GM12873 (cell line): ENCODE data around the gene PRLR.
A peak's percentile ranks its signal among the peaks of the same experiment; 100 is the strongest.

ENCODE experiments used
- TF ChIP-seq, protein P1 (sequence below): IDR thresholded peaks from 2 replicates; pipeline ENCODE4 v1.5.1; 2012; ENCODE audit warnings: low read depth, mild to moderate bottlenecking, moderate library complexity, low read length, control low read depth; ENCODE audit not compliant: insufficient read depth; ENCODE audit errors: missing control alignments

The PRLR gene

DNA sequence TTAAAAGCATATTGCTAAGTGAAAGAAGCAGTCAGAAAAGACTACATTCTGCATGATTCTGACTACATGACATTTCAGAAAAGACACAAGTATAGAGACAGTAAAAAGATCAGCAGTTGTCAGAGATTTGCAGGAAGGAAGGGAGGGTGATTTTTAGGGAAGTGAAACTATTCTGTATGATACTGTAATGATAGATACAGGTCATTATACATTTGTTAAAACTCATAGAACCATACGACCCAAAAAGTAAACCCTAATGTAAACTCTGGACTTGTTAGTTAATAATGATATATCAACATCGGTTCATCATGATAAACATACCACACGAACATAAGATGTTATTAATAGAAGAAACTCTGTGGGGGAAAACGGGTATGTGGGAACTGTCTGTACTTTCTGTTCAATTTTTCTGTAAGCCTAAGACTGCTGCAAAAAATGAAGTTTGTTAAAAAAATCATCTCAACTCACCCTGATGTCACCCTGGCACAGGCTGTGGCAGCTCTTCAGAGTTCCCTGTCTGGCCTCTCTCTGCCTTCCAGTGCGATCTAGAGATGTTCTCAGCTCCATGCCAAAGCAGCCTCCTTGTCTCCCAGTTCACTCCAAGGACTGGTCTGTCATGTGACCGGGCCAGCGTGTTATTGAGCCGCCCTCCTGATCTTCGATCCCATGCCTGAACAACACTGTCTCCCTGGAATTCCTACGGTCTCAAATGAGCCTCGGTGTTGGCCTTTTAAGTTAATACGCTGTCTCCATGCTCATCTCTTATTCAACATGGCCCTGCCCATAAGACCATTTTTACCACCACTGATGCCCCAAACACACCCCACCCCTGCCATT lies 35.4 kb downstream of the PRLR start:
- TF ChIP-seq, protein P1, sequence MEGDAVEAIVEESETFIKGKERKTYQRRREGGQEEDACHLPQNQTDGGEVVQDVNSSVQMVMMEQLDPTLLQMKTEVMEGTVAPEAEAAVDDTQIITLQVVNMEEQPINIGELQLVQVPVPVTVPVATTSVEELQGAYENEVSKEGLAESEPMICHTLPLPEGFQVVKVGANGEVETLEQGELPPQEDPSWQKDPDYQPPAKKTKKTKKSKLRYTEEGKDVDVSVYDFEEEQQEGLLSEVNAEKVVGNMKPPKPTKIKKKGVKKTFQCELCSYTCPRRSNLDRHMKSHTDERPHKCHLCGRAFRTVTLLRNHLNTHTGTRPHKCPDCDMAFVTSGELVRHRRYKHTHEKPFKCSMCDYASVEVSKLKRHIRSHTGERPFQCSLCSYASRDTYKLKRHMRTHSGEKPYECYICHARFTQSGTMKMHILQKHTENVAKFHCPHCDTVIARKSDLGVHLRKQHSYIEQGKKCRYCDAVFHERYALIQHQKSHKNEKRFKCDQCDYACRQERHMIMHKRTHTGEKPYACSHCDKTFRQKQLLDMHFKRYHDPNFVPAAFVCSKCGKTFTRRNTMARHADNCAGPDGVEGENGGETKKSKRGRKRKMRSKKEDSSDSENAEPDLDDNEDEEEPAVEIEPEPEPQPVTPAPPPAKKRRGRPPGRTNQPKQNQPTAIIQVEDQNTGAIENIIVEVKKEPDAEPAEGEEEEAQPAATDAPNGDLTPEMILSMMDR = no peak

DNA sequence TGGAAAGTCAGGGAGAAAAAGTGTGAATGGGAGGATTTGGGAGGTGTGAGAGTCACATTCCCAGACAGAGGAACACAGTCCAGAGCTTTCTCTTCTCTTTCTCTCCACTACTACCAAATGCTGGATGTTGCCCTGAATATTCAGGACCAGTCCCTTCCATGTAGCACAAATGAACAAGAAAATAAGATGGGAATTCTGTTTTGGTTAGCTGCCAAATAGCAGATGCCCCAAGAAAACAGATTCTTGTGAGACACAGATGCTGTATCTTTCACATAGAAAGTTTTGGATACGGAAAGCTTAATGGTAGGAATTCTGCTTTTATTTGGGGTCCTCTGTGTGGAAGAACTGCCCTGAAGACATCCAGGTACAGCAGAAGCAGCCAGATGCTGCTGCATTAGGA lies 37.8 kb downstream of the PRLR start:
- TF ChIP-seq, protein P1 = no peak

- TF ChIP-seq, protein P1 = no peak
Observed at GRCh38 chr5:35188031-35188457, 42.2 kb downstream of the PRLR start.

GRCh38 chr5:35186749-35187148 lies 43.5 kb downstream of the PRLR start:
- TF ChIP-seq, protein P1 = no peak

DNA sequence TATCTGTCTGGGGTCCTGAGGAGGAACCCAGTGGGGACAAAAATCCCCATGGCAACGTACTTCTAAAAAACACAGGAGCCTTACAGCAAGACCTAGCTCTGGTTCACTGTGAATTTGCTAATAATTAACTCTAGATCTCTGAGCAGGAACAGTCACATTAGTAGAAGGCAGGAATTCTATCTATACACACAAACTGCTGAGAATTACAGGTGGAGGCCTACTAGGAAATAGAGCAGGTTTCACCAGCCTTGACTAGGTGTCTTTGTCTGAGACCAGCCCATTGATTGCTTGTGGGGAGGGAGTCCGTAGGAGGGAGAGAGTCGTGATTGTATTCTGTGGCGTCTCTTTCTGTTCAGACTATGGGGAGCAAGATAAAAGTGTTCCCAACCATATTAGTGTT lies 44.8 kb downstream of the PRLR start:
- TF ChIP-seq, protein P1 = no peak

- TF ChIP-seq, protein P1 = no peak
Observed at GRCh38 chr5:35183556-35183955, 46.7 kb downstream of the PRLR start.

GRCh38 chr5:35182910-35183535 lies 47.3 kb downstream of the PRLR start:
- TF ChIP-seq, protein P1 = peak; percentile 61
